Measurements from ENCODE around the gene SIGLEC1. TPM values are rescaled to one million over a fixed set of nuclear protein-coding genes. Genes with fewer than 3 reads are reported as not detected.

SIGLEC1 gene
- total RNA-seq, 4 donors from 2014 or later, result 5.2 to 33.9 (median 13.1) TPM

DNA sequence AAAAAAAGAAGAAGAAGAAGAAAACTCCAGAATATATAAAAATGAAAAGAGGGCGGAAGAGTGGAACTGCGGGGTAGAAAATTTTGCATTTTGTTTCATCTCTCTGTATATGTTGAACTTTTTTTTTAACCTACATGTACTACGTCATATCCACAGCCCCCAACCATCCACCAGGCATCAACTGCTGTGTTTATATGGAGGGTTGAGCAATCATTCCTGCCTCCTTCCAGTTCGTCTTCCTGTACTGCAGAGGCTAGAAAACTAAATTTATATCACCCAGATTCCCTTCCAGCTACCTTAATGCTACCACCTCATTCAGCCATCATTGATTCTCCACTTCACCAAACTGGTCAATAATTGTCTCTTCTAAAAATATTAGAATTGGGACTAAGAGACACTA is 9.5 kb upstream of the SIGLEC1 start:
- H3K4me1 ChIP-seq, result peaks cover 0 to under 1% (median 0%) of the 10 kb centered on the region in 4 donors
- no peaks in the 10 kb centered on the region for H3K36me3 ChIP-seq

GRCh38 chr20:3720626-3721025 is 8.2 kb upstream of the SIGLEC1 start:
- DNase-seq (ENCODE audit: low spot score in 2 of 2), result no peak
- Histone ChIP-seq H3K4me3 (no peak overlapping the region), H3K36me3 (no peaks in the 10 kb centered on the region), H3K9me3 (no peaks in the 10 kb centered on the region), H3K27me3 (no peaks in the 10 kb centered on the region), H3K27ac (no peak overlapping the region), H3K4me1 (no peaks in the 10 kb centered on the region)
- WGBS, 2 donors, result 56 to 60% methylated on average over 6 of the region's 6 CpGs
- TF ChIP-seq CTCF (IDR thresholded peaks at IDR 0.05) (no peak), EP300 (IDR thresholded peaks at IDR 0.05) (no peak), POLR2A (IDR thresholded peaks at IDR 0.05) (no peak)

More for the DNA sequence above, 9.5 kb upstream of the SIGLEC1 start:
- 85 to 89% methylated on average over 4 of the region's 4 CpGs for WGBS, 2 donors
- Histone ChIP-seq H3K9me3 (no peaks in the 10 kb centered on the region), H3K27ac (no peak overlapping the region), H3K27me3 (no peaks in the 10 kb centered on the region), H3K4me3 (no peak overlapping the region)
- TF ChIP-seq CTCF (IDR thresholded peaks at IDR 0.05) (no peak), POLR2A (IDR thresholded peaks at IDR 0.05) (no peak), EP300 (IDR thresholded peaks at IDR 0.05) (no peak)
- no peak for DNase-seq (ENCODE audit: low spot score in 2 of 2)

- H3K4me3 ChIP-seq, result no peak overlapping the region
- TF ChIP-seq CTCF (IDR thresholded peaks at IDR 0.05) (no peak), EP300 (IDR thresholded peaks at IDR 0.05) (no peak), POLR2A (IDR thresholded peaks at IDR 0.05) (no peak)
- no peaks in the 10 kb centered on the region for H3K4me1 ChIP-seq
- no peaks in the 10 kb centered on the region for H3K9me3 ChIP-seq
- no peak for DNase-seq (ENCODE audit: low spot score in 2 of 2)
- 69 to 86% methylated on average over 2 of the region's 2 CpGs for WGBS, 2 donors
- no peaks in the 10 kb centered on the region for H3K27me3 ChIP-seq
- no peaks in the 10 kb centered on the region for H3K36me3 ChIP-seq
- H3K27ac ChIP-seq, result no peak overlapping the region
Measured at GRCh38 chr20:3720068-3720467, 7.7 kb upstream of the SIGLEC1 start.

- no peaks in the 10 kb centered on the region for H3K9me3 ChIP-seq
- no peak for DNase-seq (ENCODE audit: low spot score in 2 of 2)
- 88% methylated on average over 4 of the region's 4 CpGs for WGBS, 2 donors
- H3K4me1 ChIP-seq, result no peaks in the 10 kb centered on the region
- TF ChIP-seq CTCF (IDR thresholded peaks at IDR 0.05) (no peak), EP300 (IDR thresholded peaks at IDR 0.05) (no peak), POLR2A (IDR thresholded peaks at IDR 0.05) (no peak)
- H3K36me3 ChIP-seq, result no peaks in the 10 kb centered on the region
- no peaks in the 10 kb centered on the region for H3K27me3 ChIP-seq
- H3K4me3 ChIP-seq, result no peak overlapping the region
- no peak overlapping the region for H3K27ac ChIP-seq
Measured at GRCh38 chr20:3719046-3719445, 6.6 kb upstream of the SIGLEC1 start.

DNA sequence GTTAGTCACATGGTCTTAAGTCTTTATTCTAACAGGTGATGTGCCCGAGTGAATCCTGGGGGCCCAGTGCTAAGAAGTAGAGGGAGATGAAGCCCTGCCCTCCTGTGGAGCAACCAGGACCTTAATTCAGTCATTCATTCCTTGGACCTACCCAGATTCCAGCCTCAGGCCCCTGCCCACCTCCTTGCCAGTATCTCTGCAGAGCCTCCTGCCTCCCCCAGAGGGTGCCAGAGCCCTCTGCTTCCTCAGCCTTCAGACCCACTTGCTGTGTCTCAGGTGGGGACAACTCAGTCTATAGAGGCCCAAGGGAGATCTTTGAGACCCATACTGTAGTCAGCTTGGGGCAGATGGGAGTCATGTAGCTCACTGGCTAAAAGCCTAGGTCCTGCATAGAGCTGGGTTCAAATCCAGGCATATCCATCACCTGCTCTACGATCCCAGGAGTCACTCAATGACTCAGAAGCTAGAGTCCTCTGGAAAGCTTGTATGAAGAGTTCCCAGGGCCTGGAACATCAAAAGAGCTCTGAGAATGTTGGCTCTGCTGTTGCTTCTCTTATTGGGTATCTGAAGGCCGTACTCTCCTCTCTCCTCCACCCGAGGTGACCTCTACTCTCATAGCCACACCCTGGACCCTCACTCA is 3.9 kb upstream of the SIGLEC1 start:
- TF ChIP-seq POLR2A (IDR thresholded peaks at IDR 0.05) (no peak), CTCF (IDR thresholded peaks at IDR 0.05) (peak; percentile 36 to 63 (median 53))
- Histone ChIP-seq H3K4me3 (no peak overlapping the region), H3K9me3 (no peaks in the 10 kb centered on the region), H3K4me1 (peaks cover 0 to 3% (median 0%) of the 10 kb centered on the region in 4 donors), H3K36me3 (no peaks in the 10 kb centered on the region), H3K27ac (no peak overlapping the region), H3K27me3 (no peaks in the 10 kb centered on the region)
- 77 to 80% methylated on average over 4 of the region's 4 CpGs for WGBS, 2 donors
- DNase-seq (ENCODE audit: low spot score in 2 of 2), result no peak
